Aorta (tissue), 5 donors: Measurements from ENCODE around the gene TNK2. TPM values are rescaled to one million over a fixed set of nuclear protein-coding genes. Genes with fewer than 3 reads are reported as not detected.

Source experiments
- ATAC-seq: fragments of 200-7000 bp; cut with Tn5 transposase; one replicate; pipeline ENCODE4 v1.9.1; 2022; ENCODE audit warnings: moderate library complexity; ENCODE audit not compliant: low FRiP score
- DNase-seq, 2 donors: peaks; one replicate each; pipeline ENCODE4 v3.0.0-alpha.2; 2020
- H3K27ac ChIP-seq, 2 donors: one replicate each; pipeline ENCODE4 v1.5.1; 2013; ENCODE audit warnings: low read length in 2 of 2, mild to moderate bottlenecking in 2 of 2, moderate library complexity in 2 of 2, control low read depth in 1 of 2, inconsistent platforms in 1 of 2, low read depth in 1 of 2
- H3K27me3 ChIP-seq, 2 donors: one replicate each; pipeline ENCODE4 v1.6.1; 2013; ENCODE audit warnings: control low read depth in 1 of 2, low read length in 1 of 2, mild to moderate bottlenecking in 1 of 2, moderate library complexity in 1 of 2; ENCODE audit not compliant: insufficient read depth in 2 of 2, control insufficient read depth in 1 of 2
- H3K36me3 ChIP-seq, 2 donors: one replicate each; pipeline ENCODE4 v1.6.1; 2013; ENCODE audit warnings: control low read depth in 1 of 2, low read length in 1 of 2, mild to moderate bottlenecking in 1 of 2; ENCODE audit not compliant: insufficient read depth in 2 of 2, control insufficient read depth in 1 of 2
- H3K4me1 ChIP-seq, 2 donors: one replicate each; pipeline ENCODE4 v1.6.1; 2013; ENCODE audit warnings: low read length in 2 of 2, control low read depth in 1 of 2, mild to moderate bottlenecking in 1 of 2, moderate library complexity in 1 of 2; ENCODE audit not compliant: insufficient read depth in 2 of 2, control insufficient read depth in 1 of 2
- H3K4me3 ChIP-seq, 2 donors: one replicate each; pipeline ENCODE4 v1.5.1; 2013; ENCODE audit warnings: low read length in 2 of 2, control low read depth in 1 of 2, mild to moderate bottlenecking in 1 of 2
- H3K9me3 ChIP-seq: one replicate; pipeline ENCODE4 v1.6.1; 2013; ENCODE audit warnings: mild to moderate bottlenecking, low read length; ENCODE audit not compliant: control insufficient read depth
- WGBS, 2 donors: extraction: QIAGEN DNeasy Blood & Tissue Kit; methylation state at CpG; one replicate each; pipeline ENCODE4 v1.1.7; 2013; 5-methylcytosine and 5-hydroxymethylcytosine counted together
- intact Hi-C, 2 donors: fragments of 100-400 bp; cut with DNase I; formaldehyde crosslinking; loops; one replicate each; pipeline versions ENCODE4 v1.14.2 to v1.15.0; 2022
- polyA plus RNA-seq, 2 donors: library from polyadenylated mRNA; stranded (reverse); fragments of 200-250 nt; gene quantifications; one replicate each; pipeline ENCODE4 v1.2.3, GENCODE V29; 2013
- total RNA-seq, 2 donors: library from RNA; stranded (reverse); fragmentation: NEBNext Ultra II Directional; extraction: Animal tissue kit (Norgen Biotek cat#: 25700); gene quantifications; one replicate each; pipeline ENCODE4 v1.2.1, GENCODE V29; 2021
- donor health status: healthy with polysubstance abuse.
- donor health status: Bipolar disorder and iron deficiency.
- donor health status: DM: no; HTN: no; CAD: no.
- donor health status: DM: no; HTN: no; CAD: no.
- donor health status: DM: yes; HTN: yes; CAD: no.

The TNK2 gene
- total and polyA plus RNA-seq, 4 donors, result 9.3 to 162 (median 66.5) TPM

DNA sequence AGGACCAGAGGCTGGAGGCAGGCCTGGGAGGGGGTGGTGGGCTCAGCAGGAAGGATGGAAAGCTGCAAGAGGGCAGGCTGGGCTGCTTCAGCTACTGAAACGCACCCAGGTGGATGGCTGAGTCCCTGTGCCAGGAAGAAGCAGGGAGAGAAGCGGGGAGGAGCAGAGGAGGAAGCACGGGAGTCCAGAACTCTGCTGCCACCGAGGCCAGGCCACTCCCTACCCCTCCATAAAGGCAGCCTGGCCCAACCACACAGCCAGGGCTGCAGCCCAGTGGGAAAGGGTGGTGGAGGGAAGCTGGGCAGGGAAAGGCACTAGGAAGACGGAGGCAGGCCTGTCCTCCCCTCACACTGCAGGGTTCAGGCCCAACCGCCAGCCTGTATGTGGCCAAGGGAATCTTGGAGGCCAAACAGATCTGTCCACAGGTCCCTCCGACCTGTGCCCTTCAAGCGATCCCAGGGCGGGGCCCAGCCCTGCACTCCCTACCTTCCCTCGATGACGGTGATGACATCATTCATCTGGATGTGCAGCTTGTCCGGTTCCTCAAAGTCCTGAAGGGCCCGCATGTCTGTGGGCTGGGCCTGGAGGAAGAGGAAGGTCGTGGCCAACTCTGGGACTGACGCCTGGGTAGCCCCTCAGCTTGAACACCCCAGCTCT lies 30.5 kb downstream of the TNK2 start:
- H3K36me3 ChIP-seq, result peaks cover 0 to 1% of the 10 kb centered on the region in 2 donors
- intact Hi-C loops, result no loop called here
- H3K27ac ChIP-seq, result no peak overlapping the region
- 83 to 88% methylated on average over 15 of the region's 15 CpGs for WGBS, 2 donors
- DNase-seq (no peak), ATAC-seq (no peak)
- no peaks in the 10 kb centered on the region for H3K4me1 ChIP-seq
- no peak overlapping the region for H3K4me3 ChIP-seq
- H3K9me3 ChIP-seq, result no peaks in the 10 kb centered on the region
- no peaks in the 10 kb centered on the region for H3K27me3 ChIP-seq

DNA sequence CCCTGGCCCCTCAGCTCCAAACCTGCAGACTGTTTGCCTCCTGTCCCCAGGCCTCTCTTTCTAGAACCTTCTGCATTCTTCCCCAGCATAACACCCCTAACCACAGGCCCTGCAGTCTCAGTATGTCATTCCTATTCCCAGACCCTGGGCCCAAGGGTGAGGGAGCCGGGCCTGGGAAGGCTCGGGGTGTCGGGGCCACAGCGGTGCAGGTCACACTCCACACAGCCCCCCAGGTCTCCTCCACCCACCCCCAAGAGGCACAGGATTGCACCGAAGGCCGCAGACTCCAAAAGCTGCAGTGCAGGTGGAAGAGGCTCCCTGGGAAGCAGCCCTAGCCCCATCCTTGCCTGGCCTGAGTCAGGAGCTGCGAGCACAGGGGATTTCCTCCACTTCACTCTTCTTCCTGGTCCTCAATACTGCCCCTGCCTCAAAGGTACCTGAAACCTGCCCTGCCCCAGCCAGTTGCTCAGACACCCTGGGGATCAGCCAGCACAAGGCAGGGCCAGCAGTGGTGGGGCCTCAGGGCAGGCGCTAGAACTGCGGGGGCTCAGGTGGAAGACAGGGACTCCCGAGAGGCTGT lies 31.1 kb downstream of the TNK2 start:
- WGBS, 2 donors, result 92 to 94% methylated on average over 10 of the region's 10 CpGs
- H3K27ac ChIP-seq, result no peak overlapping the region
- intact Hi-C loops, result no loop called here
- no peaks in the 10 kb centered on the region for H3K4me1 ChIP-seq
- no peaks in the 10 kb centered on the region for H3K27me3 ChIP-seq
- DNase-seq (no peak), ATAC-seq (no peak)
- H3K36me3 ChIP-seq, result peaks cover 0 to 1% of the 10 kb centered on the region in 2 donors
- no peak overlapping the region for H3K4me3 ChIP-seq
- H3K9me3 ChIP-seq, result no peaks in the 10 kb centered on the region

DNA sequence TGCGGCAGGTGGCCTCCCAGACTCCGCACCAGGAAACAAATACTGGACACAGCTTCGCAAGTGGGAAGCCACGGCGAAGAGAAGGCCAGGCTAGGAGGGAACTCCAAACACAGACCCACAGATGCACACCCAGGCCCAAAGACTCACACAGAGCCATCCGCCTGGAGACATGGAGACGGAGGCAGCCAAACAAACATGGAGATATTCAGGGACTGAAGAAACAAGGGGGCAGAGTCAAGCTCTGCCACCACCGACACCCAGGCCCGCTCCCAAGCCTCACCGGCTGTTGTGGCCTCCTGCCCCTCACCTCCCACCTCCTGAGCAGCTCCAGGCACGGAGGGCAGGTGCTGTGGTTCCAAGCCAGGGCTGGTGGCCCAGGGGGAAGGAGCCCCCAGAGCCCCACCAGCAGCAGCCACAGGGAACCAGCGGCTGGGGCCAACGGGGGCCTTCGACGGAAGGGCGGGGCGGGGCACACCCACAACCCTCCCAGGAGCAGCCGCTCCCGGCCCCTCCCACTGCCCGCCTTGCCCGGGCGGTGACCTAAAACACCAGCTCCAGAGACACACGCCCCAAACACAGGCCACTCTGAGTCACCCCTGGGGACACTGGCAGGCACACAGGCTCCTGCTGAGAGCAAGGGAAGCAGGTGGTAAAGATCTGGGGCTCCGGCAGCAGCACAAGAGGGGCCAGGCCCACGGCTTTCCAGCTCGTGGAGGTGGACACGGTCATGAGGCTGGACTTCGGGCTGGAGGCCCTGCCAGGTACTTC lies 31.9 kb downstream of the TNK2 start:
- Histone ChIP-seq H3K36me3 (peaks cover 0 to 1% of the 10 kb centered on the region in 2 donors), H3K4me3 (no peak overlapping the region), H3K4me1 (no peaks in the 10 kb centered on the region), H3K27ac (no peak overlapping the region), H3K27me3 (no peaks in the 10 kb centered on the region), H3K9me3 (no peaks in the 10 kb centered on the region)
- ATAC-seq (peak; percentile 12), DNase-seq (no peak)
- intact Hi-C loops, result no loop called here
- 87 to 93% methylated on average over 27 to 28 of the region's 28 CpGs for WGBS, 2 donors

DNA sequence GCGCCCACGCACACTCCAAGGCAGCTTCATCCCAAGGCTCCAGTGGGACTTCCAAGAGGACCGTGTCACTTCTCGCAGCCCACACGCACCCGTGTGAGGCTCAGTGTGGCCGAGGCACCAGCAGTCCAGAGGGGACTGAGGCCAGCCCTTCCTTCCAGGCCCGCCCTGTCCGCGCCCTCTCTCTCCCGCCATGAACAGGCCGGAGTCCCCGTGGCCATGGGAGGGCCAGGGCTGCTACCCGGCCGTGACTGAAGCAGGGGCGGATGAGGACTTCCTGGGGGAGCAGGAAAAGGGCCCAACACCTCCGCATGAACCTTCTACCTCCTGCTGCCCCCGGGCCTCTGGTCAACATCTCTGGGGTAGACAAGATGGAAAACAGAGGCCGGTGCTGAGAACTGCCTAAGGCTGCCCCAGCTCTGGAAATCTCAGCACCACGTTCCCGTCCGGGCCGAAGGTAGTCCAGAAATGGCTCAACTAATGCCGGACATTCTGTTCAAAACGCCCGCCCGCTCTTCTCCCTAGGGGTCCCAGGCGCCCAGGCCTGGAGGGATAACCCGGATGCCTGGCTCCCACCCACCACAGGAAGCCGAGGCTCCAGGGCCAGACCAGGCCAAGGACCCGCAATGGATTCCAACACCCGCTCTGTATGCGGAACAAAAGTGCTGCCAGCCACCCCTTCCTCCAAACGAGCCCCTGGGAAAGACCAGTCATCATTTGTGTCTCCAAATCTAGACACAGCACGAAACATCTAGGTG lies 32.7 kb downstream of the TNK2 start:
- DNase-seq (no peak), ATAC-seq (no peak)
- Histone ChIP-seq H3K4me1 (no peaks in the 10 kb centered on the region), H3K4me3 (no peak overlapping the region), H3K27me3 (no peaks in the 10 kb centered on the region), H3K9me3 (no peaks in the 10 kb centered on the region), H3K36me3 (peaks cover 0 to 5% of the 10 kb centered on the region in 2 donors), H3K27ac (no peak overlapping the region)
- WGBS, 2 donors, result 90 to 91% methylated on average over 35 of the region's 35 CpGs
- intact Hi-C loops, result no loop called here

DNA sequence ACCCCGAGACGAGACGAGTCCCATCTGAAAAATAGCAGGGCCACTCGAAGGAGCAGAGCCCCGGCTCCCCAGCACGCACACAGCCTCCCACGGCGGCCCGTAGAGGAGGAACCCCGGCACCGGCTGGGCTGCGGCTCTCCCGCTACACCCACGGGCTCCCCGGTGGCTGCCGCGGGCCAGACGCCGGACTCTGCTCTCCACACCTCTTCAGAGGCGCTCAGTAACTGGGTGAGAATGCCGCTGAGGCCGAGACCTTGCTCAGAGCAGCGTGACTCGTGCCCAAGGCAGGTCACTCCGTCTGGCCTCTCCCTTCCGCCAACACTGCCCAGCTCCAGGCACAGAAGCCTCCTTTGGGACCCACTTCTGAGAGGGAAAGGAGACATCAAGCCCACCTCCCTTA lies 34.4 kb downstream of the TNK2 start:
- intact Hi-C loops, result no loop called here
- Histone ChIP-seq H3K27me3 (no peaks in the 10 kb centered on the region), H3K36me3 (peaks cover 0 to 5% of the 10 kb centered on the region in 2 donors), H3K9me3 (no peaks in the 10 kb centered on the region), H3K27ac (no peak overlapping the region), H3K4me3 (no peak overlapping the region), H3K4me1 (no peaks in the 10 kb centered on the region)
- DNase-seq (no peak), ATAC-seq (no peak)
- WGBS, 2 donors, result 66 to 67% methylated on average over 26 of the region's 26 CpGs

DNA sequence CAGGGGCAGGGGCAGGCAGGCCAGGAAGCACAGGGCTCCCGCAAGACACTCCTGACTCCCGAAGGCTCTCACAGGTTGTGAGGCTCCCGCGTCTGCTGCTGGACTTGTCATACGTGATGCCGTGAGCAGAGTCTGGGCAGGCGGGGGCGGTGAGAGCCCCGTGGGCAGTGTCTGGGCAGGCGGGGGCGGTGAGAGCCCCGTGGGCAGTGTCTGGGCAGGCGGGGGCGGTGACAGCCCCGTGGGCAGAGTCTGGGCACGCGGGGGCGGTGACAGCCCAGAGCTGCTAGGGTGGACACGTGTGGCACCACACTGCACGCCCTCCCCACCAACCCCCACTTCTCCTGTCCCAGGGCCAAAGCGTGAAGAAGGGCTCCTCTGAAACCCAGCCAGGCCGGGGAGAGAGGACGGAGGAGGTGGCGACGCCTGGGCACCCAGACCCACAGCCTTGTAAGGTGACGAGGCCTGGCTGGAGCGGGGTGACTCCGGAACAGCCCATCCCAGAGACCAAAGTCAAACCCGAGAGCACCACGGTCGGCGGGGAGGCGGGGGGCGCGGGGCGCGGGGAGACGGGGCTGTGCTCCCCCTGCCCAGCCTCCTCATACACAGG lies 35.0 kb downstream of the TNK2 start:
- ATAC-seq (no peak), DNase-seq (peak in 1 of 2 donors; percentile 67)
- H3K27me3 ChIP-seq, result no peaks in the 10 kb centered on the region
- no peak overlapping the region for H3K27ac ChIP-seq
- intact Hi-C loops, result no loop called here
- 63 to 64% methylated on average over 33 to 38 of the region's 38 CpGs for WGBS, 2 donors
- H3K9me3 ChIP-seq, result no peaks in the 10 kb centered on the region
- no peak overlapping the region for H3K4me3 ChIP-seq
- H3K36me3 ChIP-seq, result peaks cover 0 to 5% of the 10 kb centered on the region in 2 donors
- H3K4me1 ChIP-seq, result no peaks in the 10 kb centered on the region

DNA sequence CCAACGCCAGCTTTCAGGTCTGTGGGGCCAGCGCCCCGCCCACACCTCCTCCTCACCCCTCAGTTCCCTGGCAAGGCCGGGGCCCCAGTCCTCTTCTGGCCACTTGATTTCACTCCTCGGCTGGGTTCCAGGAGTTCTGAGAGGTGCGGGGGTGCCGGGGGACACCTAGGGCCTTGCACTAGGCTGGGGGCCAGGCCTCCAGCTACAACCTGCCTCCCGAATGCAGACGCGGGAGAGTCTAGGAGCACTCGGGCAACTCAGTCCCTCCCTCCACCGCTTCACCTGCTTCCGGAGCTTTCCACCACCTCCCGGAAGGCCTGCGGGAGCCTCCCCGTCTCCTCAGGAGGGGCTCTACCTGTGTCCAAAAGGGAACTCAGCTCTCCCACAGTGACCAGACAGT lies 35.6 kb downstream of the TNK2 start:
- Histone ChIP-seq H3K36me3 (peaks cover 0 to 4% of the 10 kb centered on the region in 2 donors), H3K4me3 (no peak overlapping the region), H3K9me3 (no peaks in the 10 kb centered on the region), H3K27ac (no peak overlapping the region), H3K27me3 (no peaks in the 10 kb centered on the region), H3K4me1 (no peaks in the 10 kb centered on the region)
- ATAC-seq (no peak), DNase-seq (peak in 1 of 2 donors; percentile 67)
- 90 to 94% methylated on average over 16 of the region's 16 CpGs for WGBS, 2 donors
- intact Hi-C loops, result no loop called here

DNA sequence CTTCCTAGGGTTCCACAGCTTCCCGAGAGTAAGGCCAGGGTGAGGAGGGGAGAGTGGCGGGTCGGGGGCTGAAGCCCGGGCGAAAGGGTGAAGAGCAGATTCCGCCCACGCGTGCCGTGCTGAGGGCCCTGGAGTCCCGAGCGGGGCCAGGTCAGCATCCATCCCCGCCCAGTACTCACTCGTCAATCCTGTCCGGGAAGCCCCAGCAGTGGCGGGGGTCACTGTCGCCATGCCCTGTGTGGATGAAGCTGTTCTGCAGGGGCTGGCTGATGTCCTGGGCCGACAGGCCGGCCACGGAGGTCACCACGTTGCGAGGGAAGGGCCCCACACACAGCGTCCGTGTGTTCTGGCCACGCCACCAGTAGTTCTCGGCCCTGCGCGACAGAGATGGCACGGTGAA lies 36.3 kb downstream of the TNK2 start:
- no peak overlapping the region for H3K4me3 ChIP-seq
- intact Hi-C loops, result no loop called here
- peaks cover 0 to 3% of the 10 kb centered on the region in 2 donors for H3K36me3 ChIP-seq
- no peaks in the 10 kb centered on the region for H3K9me3 ChIP-seq
- WGBS, 2 donors, result 94% methylated on average over 28 of the region's 28 CpGs
- H3K27me3 ChIP-seq, result no peaks in the 10 kb centered on the region
- H3K27ac ChIP-seq, result no peak overlapping the region
- DNase-seq, result peak in 1 of 2 donors; percentile 74
- ATAC-seq, result no peak
- H3K4me1 ChIP-seq, result no peaks in the 10 kb centered on the region
